SK-MEL-5 (cell line): Measurements from ENCODE around the gene STK39. TPM values are rescaled to one million over a fixed set of nuclear protein-coding genes. Genes with fewer than 3 reads are reported as not detected.

Experiments used
- DNase-seq: peaks from one replicate; pipeline ENCODE4 v3.0.0-alpha.2; 2016; ENCODE audit warnings: low read depth, low spot score
- in situ Hi-C: cut with HindIII; loops from 2 replicates; pipeline ENCODE4 v1.10.0; 2016; ENCODE audit warnings: low sequenced_read_pairs, high pct_unique_total_duplicates, low pct_unique_long_range_greater_than_20kb
- total RNA-seq: library from RNA; depleted of rRNA; stranded (reverse); fragments of >200 nt; shearing (Covaris generic); gene quantifications from 2 replicates; pipeline ENCODE4 v1.2.3, GENCODE V29; 2014

The STK39 gene
- total RNA-seq, 1 experiment from 2014 or later = 8.5 TPM

DNA sequence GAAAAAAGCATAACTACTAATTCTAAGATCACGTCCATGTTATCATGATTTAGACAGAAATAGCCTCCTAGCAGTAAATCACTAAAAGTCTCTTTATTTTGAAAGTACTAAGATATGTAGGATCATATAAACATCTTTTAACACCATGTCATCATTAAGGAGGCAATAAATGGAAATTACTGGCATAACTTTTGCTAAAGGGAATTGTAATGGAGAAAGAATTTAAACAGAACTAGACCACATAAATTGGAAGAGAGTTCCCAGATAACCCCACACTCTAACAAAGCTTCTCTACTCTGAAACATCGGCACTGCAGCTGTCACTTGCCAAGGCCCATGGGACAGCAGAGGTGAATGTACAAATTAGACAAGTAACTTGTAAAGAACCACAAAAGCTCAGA lies 29.5 kb downstream of the STK39 start:
- in situ Hi-C loops = no loop called here
- no peak for DNase-seq

DNA sequence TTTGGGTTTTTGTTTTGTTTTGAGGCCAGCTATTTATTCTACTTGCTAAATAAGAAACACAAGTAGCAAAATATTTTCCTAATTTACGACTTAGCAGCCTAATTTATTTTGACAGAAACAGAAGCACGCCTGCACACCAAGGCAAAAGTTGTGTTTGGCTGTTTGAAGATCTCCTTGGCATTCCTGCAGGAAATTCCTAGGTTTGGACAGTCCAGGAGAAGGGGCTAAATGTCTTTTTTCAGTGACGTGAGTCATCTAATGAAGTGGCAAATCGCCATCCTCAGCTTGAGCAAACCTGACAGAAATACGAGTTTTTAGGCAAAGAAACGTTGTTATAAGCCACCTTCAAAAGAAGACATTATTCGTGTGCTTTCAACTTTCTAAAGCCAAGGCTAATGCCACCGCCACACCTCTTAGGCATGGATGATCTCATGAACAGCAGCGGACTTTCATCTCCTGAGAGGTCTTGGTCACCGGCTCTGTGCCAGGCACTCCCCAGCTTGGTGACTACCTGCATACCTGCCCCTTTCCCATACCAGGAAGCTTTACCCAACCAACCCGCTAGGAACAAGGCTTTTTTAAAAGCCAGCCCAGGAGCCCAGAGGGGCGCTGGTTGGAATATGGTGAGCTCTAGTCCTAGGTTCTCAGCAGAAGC lies 30.9 kb downstream of the STK39 start:
- in situ Hi-C loops = no loop called here
- no peak for DNase-seq

DNA sequence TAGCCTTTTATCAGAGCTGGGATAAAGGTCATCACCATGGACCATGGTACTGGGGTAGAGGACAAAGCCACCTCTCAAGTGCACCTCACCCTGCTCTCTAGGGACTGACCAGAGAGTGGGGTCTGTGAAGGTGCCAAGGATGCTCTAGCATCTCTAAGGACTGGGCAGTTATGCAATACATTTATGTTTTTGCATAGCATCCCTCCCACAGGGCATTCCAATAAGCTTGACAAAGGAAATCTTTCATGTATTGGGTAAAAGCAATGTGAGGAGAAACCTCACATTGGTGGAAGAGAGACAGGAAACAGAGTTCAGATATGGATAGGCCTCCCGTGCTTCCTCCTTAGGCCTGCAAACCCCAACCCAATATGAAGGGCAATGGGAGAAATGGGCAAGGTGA lies 31.6 kb downstream of the STK39 start:
- in situ Hi-C loops = no loop called here
- no peak for DNase-seq

DNA sequence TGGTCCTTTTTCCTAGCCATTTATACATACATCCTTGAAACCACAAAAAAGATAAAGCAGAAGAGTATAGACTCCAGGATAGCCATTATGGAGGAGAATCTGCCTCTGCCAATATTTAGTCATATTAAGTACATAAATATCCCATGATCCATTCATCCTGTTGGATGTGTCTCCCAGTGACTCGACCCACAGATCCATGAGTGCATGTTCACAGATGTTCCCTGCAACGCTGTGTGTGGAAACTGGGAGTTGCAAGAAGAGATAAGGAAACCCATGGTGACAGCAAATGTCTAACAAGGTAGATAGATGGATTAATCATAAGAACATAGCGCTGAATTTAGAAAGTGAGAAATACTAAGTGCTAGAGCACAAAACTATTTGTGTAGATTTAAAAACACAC lies 34.5 kb downstream of the STK39 start:
- DNase-seq = no peak
- in situ Hi-C loops = no loop called here

DNA sequence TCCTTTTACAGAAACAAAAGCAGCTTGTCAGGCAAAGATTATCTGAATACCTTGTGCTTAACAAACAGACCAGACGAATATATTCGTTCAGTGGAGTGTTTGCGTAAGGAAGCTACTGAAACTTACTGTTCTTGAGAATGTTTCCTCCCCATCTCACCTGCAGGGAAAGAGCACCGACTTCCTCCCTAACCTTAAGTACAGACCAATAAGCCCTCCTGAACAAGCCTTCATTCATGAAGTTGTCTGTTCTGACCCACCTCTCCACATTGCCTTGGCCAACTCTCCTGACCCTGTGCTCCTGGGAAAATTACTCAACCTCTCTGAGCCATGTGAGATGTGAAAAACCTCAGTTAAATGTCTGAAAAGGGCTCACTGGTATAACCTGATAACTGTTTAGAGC lies 35.2 kb downstream of the STK39 start:
- DNase-seq = no peak
- in situ Hi-C loops = no loop called here

DNA sequence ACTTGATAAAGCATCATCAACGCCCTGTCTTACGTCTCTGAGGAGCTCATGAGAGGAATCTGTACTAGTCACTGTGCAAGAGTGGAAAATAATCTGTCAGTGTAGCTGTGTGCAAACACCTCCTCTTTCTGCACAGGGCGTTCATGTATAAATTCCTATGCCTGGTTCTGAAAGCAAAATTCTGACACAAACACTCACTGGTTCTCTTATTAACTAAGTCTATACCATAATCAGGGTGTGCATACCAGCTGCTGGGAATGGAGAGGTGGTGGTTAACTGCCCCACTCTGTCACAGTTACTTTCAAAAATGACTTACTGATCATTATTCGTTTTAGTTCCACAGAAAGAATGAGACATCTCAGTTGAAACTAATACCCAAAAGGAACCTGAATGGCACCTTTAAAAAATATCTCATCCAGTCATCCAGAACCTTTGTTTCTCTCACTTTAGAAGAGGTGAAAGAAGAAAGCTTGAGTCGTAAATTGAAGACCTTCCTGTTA lies 35.7 kb downstream of the STK39 start:
- no peak for DNase-seq
- in situ Hi-C loops = no loop called here

DNA sequence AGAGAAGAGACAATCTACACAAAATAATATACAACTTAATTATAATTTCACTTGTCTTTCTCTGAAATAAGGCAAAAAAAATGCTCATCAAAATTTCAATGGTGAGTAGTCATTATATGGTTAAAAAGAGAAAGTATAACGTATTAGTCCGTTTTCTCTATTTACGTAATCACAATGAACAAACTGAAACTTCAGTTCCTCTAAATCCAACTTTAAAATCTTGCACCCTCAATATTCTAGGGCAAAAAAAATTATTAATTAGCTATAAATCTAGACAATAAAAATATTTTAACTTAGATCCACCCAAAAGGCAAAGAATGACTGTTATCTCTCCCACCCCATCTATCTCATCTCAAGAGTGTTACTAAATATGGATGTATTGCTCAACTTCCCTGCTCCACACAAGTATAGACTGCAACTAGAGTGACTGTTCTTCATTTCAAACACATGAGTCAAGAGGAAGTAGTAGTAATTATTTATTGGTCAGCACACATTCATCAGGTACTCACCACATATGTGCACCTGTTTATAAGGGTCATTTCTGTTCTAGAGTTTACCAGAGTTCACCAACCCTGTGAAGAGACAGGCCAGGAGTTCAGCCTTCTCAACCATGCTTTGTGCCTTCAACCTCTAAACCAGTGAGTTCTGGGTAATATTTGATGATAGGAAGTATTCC lies 36.4 kb downstream of the STK39 start:
- DNase-seq = no peak
- in situ Hi-C loops = no loop called here

DNA sequence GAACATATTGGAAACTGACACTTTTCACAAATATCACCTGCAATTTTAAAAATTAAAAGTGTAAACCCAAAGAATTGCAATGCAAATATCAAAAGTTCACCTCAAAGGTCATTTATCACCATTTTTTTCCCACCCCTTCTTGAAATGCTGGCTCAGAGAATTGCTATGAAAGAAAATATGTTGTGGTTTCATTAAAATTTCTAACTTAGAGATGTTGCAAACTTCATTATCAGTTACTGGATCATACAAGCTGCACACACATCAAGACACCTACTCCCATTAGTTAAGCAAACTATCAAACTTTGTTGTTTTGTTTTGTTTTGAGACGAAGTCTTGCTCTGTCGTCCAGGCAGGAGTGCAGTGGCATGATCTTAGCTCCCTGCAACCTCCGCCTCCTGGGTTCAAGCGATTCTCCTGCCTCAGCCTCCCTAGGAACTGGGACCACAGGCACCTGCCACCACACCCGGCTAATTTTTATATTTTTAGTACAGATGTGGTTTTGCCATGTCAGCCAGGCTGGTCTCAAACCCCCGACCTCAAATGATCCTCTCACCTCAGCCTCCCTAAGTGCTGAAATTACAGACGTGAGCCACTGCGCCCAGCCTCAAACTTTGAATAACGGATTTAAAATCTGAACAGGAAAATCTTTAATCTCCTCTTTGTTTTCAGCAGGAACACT lies 37.0 kb downstream of the STK39 start:
- in situ Hi-C loops = no loop called here
- no peak for DNase-seq

DNA sequence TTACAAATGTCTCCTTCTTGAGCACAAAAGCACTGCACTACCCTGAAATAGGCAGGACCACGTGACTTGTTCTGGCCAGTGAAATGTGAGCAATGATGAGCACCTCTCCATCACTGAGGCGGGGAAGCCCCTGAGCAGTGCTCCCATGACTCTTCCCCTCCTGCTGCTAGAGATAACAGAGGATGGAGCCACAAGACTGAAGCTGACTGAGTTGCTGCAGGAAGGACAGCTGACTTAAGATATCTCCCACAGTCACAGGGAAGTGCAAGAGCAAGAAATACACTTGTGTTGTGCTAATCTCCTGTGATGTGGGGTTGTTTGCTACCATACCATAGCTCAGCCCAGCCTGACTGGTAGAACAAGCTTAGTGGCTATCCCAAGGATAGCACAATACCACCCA lies 38.7 kb downstream of the STK39 start:
- no peak for DNase-seq
- in situ Hi-C loops = no loop called here

DNA sequence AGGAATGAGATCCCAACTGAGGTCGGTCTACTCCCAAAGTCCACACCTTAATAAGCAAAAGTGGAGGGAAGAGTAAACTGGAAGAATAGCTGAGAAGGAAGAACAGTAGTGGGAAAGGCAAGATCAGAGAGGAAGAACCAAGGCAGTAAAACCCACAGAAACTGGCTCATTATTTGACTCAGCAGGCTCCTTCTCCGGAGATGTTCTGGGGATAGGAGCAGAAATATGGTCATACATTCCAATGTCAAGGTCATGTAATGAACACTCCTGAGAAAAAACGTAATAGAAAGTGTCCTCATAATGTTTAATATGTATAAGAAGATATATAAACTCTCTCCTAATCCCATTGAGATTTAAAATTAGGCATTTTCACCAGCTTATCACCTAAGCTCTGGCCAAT lies 39.5 kb downstream of the STK39 start:
- DNase-seq = no peak
- in situ Hi-C loops = no loop called here

DNA sequence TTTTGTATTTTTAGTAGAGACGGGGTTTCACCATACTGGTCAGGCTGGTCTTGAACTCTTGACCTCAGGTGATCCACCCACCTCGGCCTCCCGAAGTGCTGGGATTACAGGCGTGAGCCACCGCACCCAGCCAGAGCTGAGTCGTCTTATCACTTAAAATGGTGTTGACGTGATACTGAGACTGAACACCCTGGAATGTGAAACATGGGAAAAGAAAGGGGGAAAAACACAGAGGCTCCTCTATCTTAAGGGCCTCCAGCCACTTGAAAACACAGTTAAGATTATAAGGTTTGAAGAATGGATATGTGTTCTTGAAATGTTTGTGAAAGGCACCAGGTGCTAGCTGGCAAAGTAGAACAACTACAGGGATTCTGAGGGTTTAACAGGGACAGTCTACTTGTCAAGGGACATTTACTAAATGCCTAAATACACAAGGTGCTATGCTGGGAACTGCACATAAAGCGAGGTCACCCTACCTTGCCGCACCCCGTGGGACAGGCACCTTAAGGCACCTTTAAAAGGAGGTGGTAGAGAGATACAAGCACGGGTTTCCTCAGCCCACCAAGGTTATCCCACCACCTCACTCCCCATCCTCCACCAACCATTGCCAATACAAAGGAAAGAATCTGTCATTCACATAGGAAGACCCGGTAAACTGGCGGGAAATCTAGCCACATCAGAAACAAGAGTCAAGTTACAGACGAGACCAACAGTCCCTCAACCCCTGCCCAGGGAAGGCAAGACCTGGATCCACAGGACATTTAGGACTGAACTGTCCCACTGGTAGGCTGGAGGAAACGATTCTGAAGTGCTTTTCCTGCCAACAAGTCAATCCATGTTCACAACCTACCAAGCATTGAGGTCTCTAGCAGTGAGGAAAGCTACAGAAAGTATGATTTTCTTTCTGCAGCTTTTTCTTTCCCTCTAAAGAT lies 43.4 kb downstream of the STK39 start:
- in situ Hi-C loops = no loop called here

DNA sequence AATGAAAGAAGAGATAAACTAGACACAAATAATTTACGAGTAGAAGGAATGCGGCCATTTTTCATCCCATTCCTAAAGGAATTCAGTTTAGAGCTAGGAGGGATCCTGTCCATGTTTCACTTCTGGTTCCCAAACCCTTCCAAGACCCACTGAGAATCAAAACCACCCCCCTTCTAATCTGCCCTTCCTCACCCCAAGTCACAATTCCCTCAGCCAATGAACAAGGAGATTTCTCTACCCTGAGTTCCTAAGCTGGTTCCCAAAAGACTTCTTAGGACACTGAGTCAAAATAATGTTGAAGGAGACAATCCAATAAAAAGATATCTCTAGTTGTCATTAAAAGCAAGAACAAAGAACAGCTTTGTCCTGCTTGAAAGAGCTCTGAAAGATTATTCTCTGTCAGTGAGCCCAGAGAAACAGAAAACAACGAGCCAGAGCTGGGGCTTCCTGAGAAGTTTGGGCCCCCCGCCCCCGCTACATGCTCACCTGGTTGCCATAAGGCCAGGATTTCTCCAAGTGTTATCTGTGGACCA lies 45.7 kb downstream of the STK39 start:
- peak; percentile 6 for DNase-seq
- in situ Hi-C loops = no loop called here

More for the DNA sequence above, 43.4 kb downstream of the STK39 start:
- no peak for DNase-seq

DNA sequence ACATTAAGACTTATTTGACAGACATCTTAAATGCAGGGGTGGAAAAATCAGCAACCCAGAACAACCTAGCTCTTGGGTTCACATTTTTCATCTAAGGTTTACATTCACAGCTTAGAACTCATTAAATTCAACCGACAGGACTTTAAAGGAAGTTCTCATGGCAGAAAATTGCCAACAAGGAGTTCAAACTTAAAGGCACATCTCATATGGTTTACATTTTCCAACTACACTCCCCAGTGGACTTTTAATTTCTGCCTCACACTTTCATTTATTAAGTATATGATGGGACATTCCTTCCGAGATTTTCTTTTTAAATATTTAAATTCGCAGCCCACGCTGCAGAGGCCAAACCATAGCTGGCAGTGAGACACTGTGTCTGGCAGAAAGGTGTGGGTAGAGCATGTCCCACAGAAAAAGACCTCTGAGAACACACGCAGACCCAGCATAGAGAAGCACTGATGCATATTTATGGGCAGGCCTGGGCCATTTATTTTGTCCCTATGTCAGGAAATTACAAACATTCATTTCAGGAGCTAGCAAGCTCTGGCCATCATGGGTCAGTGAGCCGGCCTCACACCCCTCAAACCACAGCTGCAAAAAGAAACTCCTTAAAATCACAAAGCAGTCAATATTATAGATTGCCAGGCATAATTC lies 46.3 kb downstream of the STK39 start:
- no peak for DNase-seq
- in situ Hi-C loops = no loop called here

DNA sequence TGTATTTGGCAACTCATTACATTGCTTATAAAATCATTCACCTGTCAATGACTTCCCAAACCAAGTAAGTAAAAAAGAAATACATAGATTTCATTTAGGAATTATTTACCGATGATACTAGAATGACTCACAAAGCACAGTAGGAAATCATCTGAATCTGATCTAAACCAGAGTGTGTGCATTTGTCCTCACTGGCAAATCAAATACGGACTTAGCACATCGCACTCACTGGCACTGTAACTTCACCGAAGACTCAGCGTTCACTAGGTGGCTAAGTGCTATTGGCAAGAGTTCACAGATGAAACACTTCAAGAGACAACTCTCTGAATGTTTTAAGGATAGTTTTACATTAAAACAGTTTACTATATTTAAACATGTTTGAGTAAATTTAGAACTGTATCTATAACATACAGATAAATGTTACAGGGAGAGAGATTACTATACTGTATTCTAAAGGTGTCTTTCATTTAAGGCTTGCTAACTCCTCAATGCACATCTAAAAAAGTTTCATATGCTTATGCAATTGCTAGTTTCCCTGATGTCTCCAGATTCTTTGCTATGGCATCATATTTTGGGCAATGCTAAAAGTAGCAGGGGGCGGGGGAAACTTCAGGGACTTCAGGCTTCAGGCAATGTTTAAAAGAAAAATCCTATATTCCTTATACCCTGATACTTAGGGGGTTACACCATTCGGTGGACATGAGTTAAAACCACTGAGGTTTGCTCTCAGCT lies 48.8 kb downstream of the STK39 start:
- in situ Hi-C loops = no loop called here
- DNase-seq = no peak

DNA sequence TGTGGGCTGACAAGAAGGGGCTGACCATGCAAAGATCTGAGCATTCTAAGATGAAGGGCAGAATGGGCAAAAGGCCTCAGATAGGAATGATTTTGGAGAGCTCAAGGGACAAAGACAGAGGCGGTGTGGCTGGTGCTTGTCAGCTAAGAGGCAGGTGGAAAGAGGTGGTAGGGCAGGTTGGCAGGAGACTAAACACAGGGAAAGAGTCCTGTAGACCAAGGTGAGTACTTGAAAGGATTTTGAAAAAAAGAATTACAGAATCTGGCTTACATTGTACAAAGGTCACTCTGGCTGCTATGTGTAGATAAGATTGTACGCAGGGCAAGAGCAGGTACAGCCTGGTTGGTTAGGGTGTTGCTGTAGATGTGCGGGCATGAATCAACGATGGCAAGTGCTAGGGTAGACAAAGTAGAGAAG lies 50.6 kb downstream of the STK39 start:
- no peak for DNase-seq
- in situ Hi-C loops = no loop called here

DNA sequence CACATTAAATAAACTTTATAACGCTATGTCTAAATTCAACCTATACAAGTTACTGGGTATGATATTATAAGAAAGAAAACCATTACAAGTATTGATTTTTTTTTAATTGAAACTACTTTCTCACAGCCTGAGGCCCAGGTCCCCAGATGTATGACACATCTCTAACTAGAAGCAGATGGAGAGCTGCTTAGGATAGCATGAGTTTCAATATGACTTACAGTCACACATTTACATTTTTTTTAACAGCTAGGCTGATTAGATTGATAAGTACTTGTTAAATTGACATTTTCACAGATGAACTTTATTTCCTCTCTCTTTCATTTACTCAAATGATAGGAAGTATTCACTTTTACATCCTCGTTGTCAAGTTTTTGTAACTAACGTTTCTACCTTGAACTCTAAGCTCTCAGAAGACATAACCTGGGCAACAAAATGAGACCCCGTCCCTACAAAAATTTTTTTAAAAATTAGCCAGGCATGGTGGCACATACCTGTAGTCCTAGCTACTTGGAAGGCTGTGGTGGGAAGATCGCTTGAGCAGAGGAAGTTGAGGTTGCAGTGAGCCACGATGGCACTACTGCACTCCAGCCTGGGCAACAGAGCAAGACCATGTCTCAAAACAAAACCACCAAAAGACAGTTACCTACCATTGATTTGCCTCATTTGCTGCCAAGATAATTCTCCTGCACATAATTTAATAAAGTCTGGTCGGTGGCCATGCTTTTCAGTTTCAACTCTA lies 52.4 kb downstream of the STK39 start:
- DNase-seq = no peak
- in situ Hi-C loops = no loop called here
